NCI-H82 treated with DMSO at 0.1 percent for 48 hours (cell line): ENCODE results near the gene SHROOM1.
A peak's percentile ranks its signal among the peaks of the same experiment; 100 is the strongest.
"Not testable (repeated sequence)": the region's sequence is repeated elsewhere in the genome, so short reads cannot be mapped to it uniquely, and the experiment has no call there.

Experiments
- DNase-seq: peaks from one replicate; lab custom pipeline; 2025; ENCODE audit not compliant: unreplicated experiment; lab: John Stamatoyannopoulos, UW

SHROOM1 gene

GRCh38 chr5:132830436-132831094 is at the start of gene SHROOM1:
SHROOM1 (minus strand) TSS chr5:132830647; CDS start chr5:132826140, 4,507 bp downstream.
- DNase-seq = no peak

GRCh38 chr5:132877938-132878337 is 47.5 kb upstream of the SHROOM1 start:
- DNase-seq = no peak

GRCh38 chr5:132877466-132877865 is 47.0 kb upstream of the SHROOM1 start:
- no peak for DNase-seq

GRCh38 chr5:132876020-132876759 is 45.7 kb upstream of the SHROOM1 start:
- no peak for DNase-seq

- no peak for DNase-seq
Measured at GRCh38 chr5:132873930-132874271, 43.5 kb upstream of the SHROOM1 start.

GRCh38 chr5:132873119-132873929 is 42.9 kb upstream of the SHROOM1 start, which contains the start of gene LEAP2:
LEAP2 (plus strand) TSS chr5:132873668; CDS start chr5:132873695, 27 bp downstream.
- DNase-seq = no peak

- DNase-seq = no peak
Measured at GRCh38 chr5:132872788-132873118, 42.3 kb upstream of the SHROOM1 start.

- DNase-seq = no peak
Measured at GRCh38 chr5:132871459-132872284, 41.2 kb upstream of the SHROOM1 start.

GRCh38 chr5:132870801-132871200 is 40.4 kb upstream of the SHROOM1 start:
- no peak for DNase-seq

GRCh38 chr5:132868754-132869153 is 38.3 kb upstream of the SHROOM1 start:
- no peak for DNase-seq

- DNase-seq = no peak
Measured at GRCh38 chr5:132867046-132867451, 36.6 kb upstream of the SHROOM1 start.

- peak; percentile 96 for DNase-seq
Measured at GRCh38 chr5:132866342-132867045, 36.0 kb upstream of the SHROOM1 start, which contains the start of the genes GDF9 and UQCRQ. GDF9 (minus strand) TSS chr5:132866469; CDS start chr5:132864533, 1,936 bp downstream. UQCRQ (plus strand) TSS chr5:132866642; CDS start chr5:132866882, 240 bp downstream.

GRCh38 chr5:132865668-132866341 is 35.4 kb upstream of the SHROOM1 start:
- no peak for DNase-seq

- no peak for DNase-seq
Measured at GRCh38 chr5:132860742-132861141, 30.3 kb upstream of the SHROOM1 start.

- no peak for DNase-seq
Measured at GRCh38 chr5:132859889-132860437, 29.5 kb upstream of the SHROOM1 start.

GRCh38 chr5:132856011-132856410 is 25.6 kb upstream of the SHROOM1 start:
- DNase-seq = no peak

GRCh38 chr5:132854992-132855391 is 24.5 kb upstream of the SHROOM1 start:
- not testable (repeated sequence) for DNase-seq

- DNase-seq = no peak
Measured at GRCh38 chr5:132854301-132854700, 23.9 kb upstream of the SHROOM1 start.

GRCh38 chr5:132853790-132854189 is 23.3 kb upstream of the SHROOM1 start:
- DNase-seq = no peak
